ENCODE data around the gene GPC5. TPM values are rescaled to one million over a fixed set of nuclear protein-coding genes. Genes with fewer than 3 reads are reported as not detected.

Gene GPC5
- total and polyA plus RNA-seq, 2 of the 13 experiments (the other 11 are each of a cell fraction or from before 2014, with no cell fraction given): 0.02 to 0.07 TPM

- H3K4me2 ChIP-seq (ENCODE audit: low read depth, low read length): no peak overlapping the region
- peak in 1 of 2 experiments; percentile 40; a peak in 2 of 4 replicates for TF ChIP-seq MAFK (conservative IDR thresholded peaks at IDR 0.05 in 1 of 2, IDR thresholded peaks at IDR 0.05 in 1 of 2; ENCODE audit: low read length in 2 of 2)
- no peak for TF ChIP-seq ZNF740 (CRISPR knock-in tag; IDR thresholded peaks at IDR 0.05)
- TF ChIP-seq MEIS2 (CRISPR knock-in tag; IDR thresholded peaks at IDR 0.05): no peak
- TF ChIP-seq MAFF (IDR thresholded peaks at IDR 0.05; ENCODE audit: low read depth, low read length): 0 out of 2 replicates have a peak, but pooled peaks have one; percentile 14
- no peak for ATAC-seq
- H3K4me1 ChIP-seq (ENCODE audit: insufficient read depth, low read length): no peaks in the 10 kb centered on the region
- CTCF ChIA-PET (ENCODE audit: low intra/inter-chr PET ratio, low total read pairs): no interaction called here
- H2AFZ ChIP-seq (ENCODE audit: low read length): no peak overlapping the region
- no peak overlapping the region for H3K27ac ChIP-seq (ENCODE audit: extremely low read length, insufficient read depth, low read length)
- in situ Hi-C loops (cut with HindIII; ENCODE audit: extremely low pct_ligation_motif_present, low pct_unique_long_range_greater_than_20kb) (no loop called here), intact Hi-C loops (cut with micrococcal nuclease; ENCODE audit: unreplicated experiment) (no loop called here)
- DNase-seq (ENCODE audit: low spot score): no peak
- BruUV-seq (replicated peaks): no TSS peak
- no peaks in the 10 kb centered on the region for H3K36me3 ChIP-seq (replicated peaks in 1 of 2; ENCODE audit: control insufficient read depth in 1 of 2, insufficient read depth in 2 of 2, low read length in 2 of 2)
- POLR2A ChIA-PET: no interaction called here
- H4K20me1 ChIP-seq (ENCODE audit: insufficient read depth, low read length): no peaks in the 10 kb centered on the region
- no peaks in the 10 kb centered on the region for H3K9me3 ChIP-seq (ENCODE audit: low read length)
- no peak for FAIRE-seq
- H3K79me2 ChIP-seq (ENCODE audit: insufficient read depth, low read length): no peaks in the 10 kb centered on the region
- H3K4me3 ChIP-seq (replicated peaks in 1 of 3; ENCODE audit: insufficient read depth in 1 of 3, low read depth in 2 of 3, low read length in 3 of 3): no peak overlapping the region
- no peak overlapping the region for H3K9ac ChIP-seq (ENCODE audit: insufficient read depth, low read depth, low read length)
- no peaks in the 10 kb centered on the region for H3K27me3 ChIP-seq (ENCODE audit: control insufficient read depth in 1 of 2, insufficient read depth in 2 of 2, low read length in 2 of 2)
- WGBS (ENCODE audit: low lambda C conversion rate): 1% methylated on average over 3 of the region's 3 CpGs
Measured at GRCh38 chr13:92403606-92404005, 1005.2 kb downstream of the GPC5 start.

GRCh38 chr13:92407858-92408257, 1009.4 kb downstream of the GPC5 start:
- no TSS peak for BruUV-seq (replicated peaks)
- H3K9me3 ChIP-seq (ENCODE audit: low read length): no peaks in the 10 kb centered on the region
- intact Hi-C loops (cut with micrococcal nuclease; ENCODE audit: unreplicated experiment): no loop called here

More at GRCh38 chr13:92407858-92408257, 1009.4 kb downstream of the GPC5 start:
- no peak overlapping the region for H2AFZ ChIP-seq (ENCODE audit: low read length)
- H3K79me2 ChIP-seq (ENCODE audit: insufficient read depth, low read length): no peaks in the 10 kb centered on the region
- DNase-seq (ENCODE audit: low spot score): no peak
- no peak for TF ChIP-seq MAX (IDR thresholded peaks at IDR 0.05)
- no peak for TF ChIP-seq SMC3 (IDR thresholded peaks at IDR 0.05; ENCODE audit: low read length)
- no peak for TF ChIP-seq FOXK1 (CRISPR knock-in tag; IDR thresholded peaks at IDR 0.05; ENCODE audit: borderline replicate concordance, low read depth)
- no peak for TF ChIP-seq ZNF580 (CRISPR knock-in tag; IDR thresholded peaks at IDR 0.05; ENCODE audit: borderline replicate concordance, low read depth)
- no peak for TF ChIP-seq TFDP1 (CRISPR knock-in tag; IDR thresholded peaks at IDR 0.05; ENCODE audit: borderline replicate concordance)
- no peak for TF ChIP-seq TFDP2 (CRISPR knock-in tag; IDR thresholded peaks at IDR 0.05)
- no peak for TF ChIP-seq ZNF878 (CRISPR knock-in tag; IDR thresholded peaks at IDR 0.05)
- TF ChIP-seq MED8 (CRISPR knock-in tag; IDR thresholded peaks at IDR 0.05; ENCODE audit: insufficient replicate concordance): no peak
- no peaks in the 10 kb centered on the region for H3K4me1 ChIP-seq (ENCODE audit: insufficient read depth, low read length)
- no peak overlapping the region for H3K4me3 ChIP-seq (replicated peaks in 1 of 3; ENCODE audit: insufficient read depth in 1 of 3, low read depth in 2 of 3, low read length in 3 of 3)
- H3K4me2 ChIP-seq (ENCODE audit: low read depth, low read length): no peak overlapping the region
- no peaks in the 10 kb centered on the region for H3K27me3 ChIP-seq (ENCODE audit: control insufficient read depth in 1 of 2, insufficient read depth in 2 of 2, low read length in 2 of 2)
- no peaks in the 10 kb centered on the region for H3K36me3 ChIP-seq (replicated peaks in 1 of 2; ENCODE audit: control insufficient read depth in 1 of 2, insufficient read depth in 2 of 2, low read length in 2 of 2)
- H3K9ac ChIP-seq (ENCODE audit: insufficient read depth, low read depth, low read length): no peak overlapping the region
- in situ Hi-C loops (cut with HindIII; ENCODE audit: extremely low pct_ligation_motif_present, low pct_unique_long_range_greater_than_20kb): no loop called here
- no peak for FAIRE-seq
- WGBS (ENCODE audit: low lambda C conversion rate): 15% methylated on average over 3 of the region's 7 CpGs
- no peaks in the 10 kb centered on the region for H4K20me1 ChIP-seq (ENCODE audit: insufficient read depth, low read length)
- ChIA-PET POLR2A (no interaction called here), CTCF (ENCODE audit: low intra/inter-chr PET ratio, low total read pairs) (no interaction called here)
- no peak overlapping the region for H3K27ac ChIP-seq (ENCODE audit: extremely low read length, insufficient read depth, low read length)
- no peak for ATAC-seq

All from HepG2 (cell line).